AG08395 (cell line): Measurements from ENCODE around the gene ICAM1.

Experiments used
- DNase-seq: peaks from one replicate; pipeline ENCODE4 v3.0.0; 2012; ENCODE audit warnings: mixed read lengths, low spot score

The ICAM1 gene

GRCh38 chr19:10321874-10322835 is 51.2 kb downstream of the ICAM1 start:
- no peak for DNase-seq

GRCh38 chr19:10325732-10326131 is 54.8 kb downstream of the ICAM1 start:
- no peak for DNase-seq

- no peak for DNase-seq
These were observed 56.9 kb downstream of the ICAM1 start for GRCh38 chr19:10327793-10328192.

- DNase-seq: no peak
These were observed 57.9 kb downstream of the ICAM1 start for GRCh38 chr19:10328558-10329429.

- DNase-seq: no peak
These were observed 58.6 kb downstream of the ICAM1 start for GRCh38 chr19:10329555-10329954.

- no peak for DNase-seq
These were observed 61.4 kb downstream of the ICAM1 start for GRCh38 chr19:10332158-10332964.

GRCh38 chr19:10332965-10333757 is 62.2 kb downstream of the ICAM1 start, which contains the start of gene RAVER1:
Gene RAVER1 (minus strand): TSS chr19:10333529. CDS start chr19:10333507, 22 bp downstream.
- peak; percentile 99 for DNase-seq

DNA sequence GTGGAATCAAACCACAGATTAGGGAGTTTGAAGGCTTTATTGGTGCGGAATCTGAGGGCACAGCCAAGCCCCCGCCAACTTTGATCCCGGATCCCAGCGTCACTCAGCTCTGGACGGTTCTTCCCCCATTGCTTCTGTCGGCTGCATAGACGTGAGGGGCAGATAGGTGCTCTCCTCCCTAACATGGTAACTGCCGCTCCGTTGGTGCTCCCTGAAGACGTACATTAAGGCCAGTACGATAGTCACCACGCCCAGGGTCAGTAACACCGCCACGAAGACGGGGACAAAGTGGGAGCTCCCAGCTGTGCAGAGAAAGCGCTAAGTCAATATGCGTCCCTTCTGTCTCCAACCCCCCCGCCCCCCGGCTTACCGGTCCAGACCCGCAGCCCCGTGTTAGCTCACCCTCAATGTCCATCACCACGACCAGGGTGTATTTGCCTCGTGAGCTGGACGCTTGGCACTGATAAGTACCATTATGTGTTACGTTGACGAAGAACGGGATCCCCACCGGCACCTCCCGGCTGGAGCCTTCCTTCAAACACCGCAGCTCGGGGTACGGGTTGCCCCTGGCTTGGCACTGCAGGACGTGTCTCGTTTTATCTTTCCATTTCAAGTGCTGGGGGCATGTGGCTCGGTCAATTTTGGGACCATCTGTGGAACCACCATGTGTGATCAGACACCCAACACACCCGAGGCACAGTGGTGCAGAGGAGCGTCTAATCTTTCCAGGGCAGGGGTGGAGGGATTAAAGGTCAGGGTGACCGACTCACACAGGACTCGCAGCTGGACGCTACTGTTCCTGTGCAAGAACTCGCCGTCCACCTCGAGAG is 63.1 kb downstream of the ICAM1 start:
- DNase-seq: no peak

DNA sequence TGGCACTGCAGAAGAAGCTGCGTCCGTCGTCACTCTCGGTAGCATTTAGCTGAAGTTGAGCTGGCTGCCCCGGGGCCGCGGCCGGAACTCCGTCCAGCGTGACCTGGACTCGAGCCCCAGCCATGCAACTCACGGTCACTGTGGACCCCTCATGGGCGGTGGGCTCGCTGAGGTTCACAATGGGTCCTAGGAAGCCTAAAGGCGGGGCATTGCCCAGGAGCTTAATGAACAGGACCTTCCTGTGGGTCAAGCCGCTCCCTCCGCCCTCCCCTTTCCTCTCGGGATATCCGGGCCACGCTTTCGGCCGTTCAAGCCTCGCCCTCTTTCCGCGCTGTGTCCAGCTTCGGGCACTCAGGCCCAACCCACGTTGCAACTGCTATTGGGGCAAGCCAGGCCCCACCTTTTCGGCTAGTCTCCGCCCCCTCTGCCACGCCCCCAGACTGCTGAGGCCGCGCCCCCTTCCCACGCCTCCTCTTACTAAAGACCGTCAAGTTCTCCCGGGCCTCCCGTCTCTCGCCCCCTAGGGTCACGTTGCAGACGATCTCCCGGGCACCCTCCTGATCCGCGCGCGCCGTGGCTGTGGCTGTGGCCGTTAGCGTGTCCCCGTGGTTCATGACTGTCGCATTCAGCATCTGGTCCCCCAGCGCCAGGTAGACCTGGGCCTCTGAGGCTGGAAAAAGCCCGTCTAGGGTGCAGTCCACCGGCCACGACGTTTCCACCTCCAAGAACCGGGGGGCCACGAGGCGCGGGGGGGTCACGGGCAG is 63.9 kb downstream of the ICAM1 start:
- DNase-seq: peak; percentile 94

DNA sequence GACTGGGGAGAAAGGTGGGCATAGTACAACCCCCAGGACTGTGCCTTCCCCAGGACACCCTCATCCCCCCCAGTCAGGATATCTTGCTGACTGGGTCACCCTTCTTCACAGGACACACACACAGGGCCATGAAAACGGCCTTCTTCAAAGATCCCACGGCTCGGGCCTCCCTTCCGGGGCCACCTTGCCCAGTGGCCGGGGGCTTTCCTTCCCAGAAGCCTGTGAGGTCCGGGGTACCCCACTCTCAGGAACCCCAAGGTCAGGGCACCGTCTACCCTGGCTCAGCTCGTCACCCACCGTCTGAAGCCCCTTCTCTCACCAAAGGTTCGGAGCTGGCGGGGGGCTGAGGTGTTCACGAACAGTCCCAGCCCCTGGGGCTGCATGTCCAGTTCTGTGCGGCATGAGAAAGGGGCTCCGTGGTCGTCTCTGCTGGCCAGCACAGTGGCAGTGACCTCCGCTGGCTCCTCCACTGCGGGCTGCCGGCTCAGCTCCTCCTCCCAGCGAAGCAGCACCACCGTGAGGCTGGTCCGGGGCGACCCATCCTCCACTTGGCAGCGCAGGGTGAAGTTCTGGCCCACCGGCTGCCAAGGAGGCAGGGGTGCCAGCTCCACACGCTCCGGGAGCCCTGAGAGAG is 64.5 kb downstream of the ICAM1 start:
- DNase-seq: no peak
